Stomach (tissue), 9 donors: ENCODE results near the gene KANK2. TPM values are rescaled to one million over a fixed set of nuclear protein-coding genes. Genes with fewer than 3 reads are reported as not detected.

ENCODE experiments used
- DNase-seq, 2 donors: peaks; one replicate each; pipeline versions ENCODE4 v3.0.0 to v3.0.0-alpha.2; 2013 to 2019
- H3K27ac ChIP-seq, 5 donors: fragments of 200-600 bp in 4 of 5; sonication (generic) in 4 of 5; one replicate each; pipeline ENCODE4 v1.5.1; 2013 to 2019; ENCODE audit warnings: mild to moderate bottlenecking in 1 of 5, moderate library complexity in 1 of 5
- H3K27me3 ChIP-seq, 3 donors: fragments of 200-600 bp; sonication (generic); one replicate each; pipeline ENCODE4 v1.5.1; 2017 to 2019; ENCODE audit warnings: mixed run types in 1 of 3
- H3K36me3 ChIP-seq, 4 donors: fragments of 200-600 bp; sonication (generic); 1 replicate in 3 of 4; 2 replicates in 1 of 4; pipeline ENCODE4 v1.5.1; 2016 to 2019
- H3K4me1 ChIP-seq, 4 donors: fragments of 200-600 bp; sonication (generic); one replicate each; pipeline ENCODE4 v1.5.1; 2016 to 2019
- H3K4me3 ChIP-seq, 4 donors: fragments of 200-600 bp; sonication (generic) in 3 of 4; one replicate each; pipeline ENCODE4 v1.5.1; 2016 to 2019; ENCODE audit warnings: mild to moderate bottlenecking in 1 of 4
- H3K9me3 ChIP-seq, 4 donors: fragments of 200-600 bp; sonication (generic); one replicate each; pipeline ENCODE4 v1.5.1; 2016 to 2019
- CTCF ChIP-seq, 7 experiments: fragments of 450-650 bp in 4 of 7; fragments of 200-600 bp in 3 of 7; sonication (generic) in 3 of 7; IDR thresholded peaks; one replicate each; pipeline ENCODE4 v1.5.1; 2016 to 2019; ENCODE audit warnings: antibody characterized with exemption in 7 of 7, control low read depth in 2 of 7, mild to moderate bottlenecking in 1 of 7
- EP300 ChIP-seq: sonication (generic); formaldehyde crosslinking; IDR thresholded peaks from one replicate; pipeline ENCODE4 v1.6.1; 2017; ENCODE audit warnings: antibody characterized with exemption
- POLR2A ChIP-seq, 4 donors: fragments of 450-650 bp; IDR thresholded peaks; one replicate each; pipeline ENCODE4 v1.6.1; 2016; ENCODE audit warnings: antibody characterized with exemption in 4 of 4, control low read depth in 2 of 4, mild to moderate bottlenecking in 1 of 4, moderate library complexity in 1 of 4
- POLR2AphosphoS5 ChIP-seq, 3 donors: sonication (generic); formaldehyde crosslinking; IDR thresholded peaks; one replicate each; pipeline ENCODE4 v1.6.1; 2016; ENCODE audit warnings: antibody characterized with exemption in 3 of 3
- WGBS, 5 donors: extraction: QIAGEN DNeasy Blood & Tissue Kit in 3 of 5; methylation state at CpG; one replicate each; pipeline versions ENCODE4 v1.1.5 to v1.1.7; 2013 to 2018; 5-methylcytosine and 5-hydroxymethylcytosine counted together
- intact Hi-C: fragments of 100-400 bp; cut with DNase I; formaldehyde crosslinking; loops from one replicate; pipeline ENCODE4 v1.15.1; 2023; ENCODE audit warnings: low total_unique reads
- polyA plus RNA-seq, 3 donors: library from polyadenylated mRNA; stranded (reverse); fragments of 200-250 nt; gene quantifications; one replicate each; pipeline ENCODE4 v1.2.3, GENCODE V29; 2013
- total RNA-seq, 5 donors: library from RNA; depleted of rRNA; stranded (reverse); fragments of >200 nt; gene quantifications; one replicate each; pipeline versions ENCODE4 v1.1.0 to v1.2.3, GENCODE V29; 2014 to 2016
- donor health status: healthy with polysubstance abuse.
- donor health status: Bipolar disorder and iron deficiency.
- donor health status: healthy.

KANK2 gene
- total and polyA plus RNA-seq, 8 donors: 82.4 to 415 (median 174) TPM

DNA sequence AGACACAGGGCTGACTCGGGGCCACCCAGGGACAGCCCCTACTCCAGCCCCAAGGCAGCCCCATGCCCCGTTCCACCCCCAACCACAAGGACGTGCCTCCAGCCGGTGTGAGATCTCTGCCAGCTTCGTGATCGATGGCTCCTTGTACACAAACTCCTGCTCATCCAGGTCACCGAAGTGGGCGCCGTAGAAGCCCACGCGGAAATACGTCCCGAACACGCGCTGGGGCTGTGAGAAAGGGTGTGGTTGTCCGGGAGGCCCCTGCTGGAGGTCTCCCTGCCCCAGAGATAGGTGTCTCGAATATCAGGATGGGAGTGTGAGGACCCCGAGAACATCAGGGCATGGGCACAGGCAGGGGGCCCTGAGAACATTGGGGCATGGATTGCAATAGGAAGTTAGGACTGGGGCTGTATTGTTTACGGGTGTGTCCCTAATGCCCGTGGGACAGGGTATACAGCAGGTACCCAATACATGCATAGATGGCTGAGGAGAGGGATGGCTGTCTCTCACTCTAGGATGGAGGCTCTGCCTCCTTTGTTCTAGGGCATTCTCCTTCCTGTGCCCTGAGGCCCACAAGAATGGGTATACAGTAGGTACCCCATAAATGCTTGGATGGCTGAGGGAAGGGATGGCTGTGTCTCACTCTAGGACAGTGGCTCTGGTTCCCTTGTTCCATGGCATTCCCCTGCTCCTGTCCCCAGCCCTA, 5.3 kb upstream of the KANK2 start:
- H3K4me1 ChIP-seq: peaks cover 9 to 56% (median 35%) of the 10 kb centered on the region in 4 donors
- TF ChIP-seq POLR2AphosphoS5 (IDR thresholded peaks at IDR 0.05) (no peak), POLR2A (IDR thresholded peaks at IDR 0.05) (no peak), CTCF (IDR thresholded peaks at IDR 0.05) (no peak), EP300 (no peak)
- no peaks in the 10 kb centered on the region for H3K9me3 ChIP-seq
- H3K27ac ChIP-seq: peak overlapping the region; percentile 61 to 94 (median 82)
- 78 to 88% (median 82%) methylated on average over 13 to 20 of the region's 20 CpGs for WGBS, 5 donors
- intact Hi-C loops: loop anchor here (2.0 to 10.0 kb wide), 2 partner anchors 64 to 168 kb away; no protein-coding TSS in a partner anchor
- peaks cover 0 to 59% (median 53%) of the 10 kb centered on the region in 4 donors for H3K36me3 ChIP-seq
- no peak for DNase-seq
- H3K27me3 ChIP-seq: no peaks in the 10 kb centered on the region
- no peak overlapping the region for H3K4me3 ChIP-seq

GRCh38 chr19:11201791-11202190, 4.4 kb upstream of the KANK2 start:
- H3K36me3 ChIP-seq: peaks cover 0 to 50% (median 44%) of the 10 kb centered on the region in 4 donors
- WGBS, 5 donors: 89 to 95% (median 93%) methylated on average over 23 to 24 of the region's 24 CpGs

DNA sequence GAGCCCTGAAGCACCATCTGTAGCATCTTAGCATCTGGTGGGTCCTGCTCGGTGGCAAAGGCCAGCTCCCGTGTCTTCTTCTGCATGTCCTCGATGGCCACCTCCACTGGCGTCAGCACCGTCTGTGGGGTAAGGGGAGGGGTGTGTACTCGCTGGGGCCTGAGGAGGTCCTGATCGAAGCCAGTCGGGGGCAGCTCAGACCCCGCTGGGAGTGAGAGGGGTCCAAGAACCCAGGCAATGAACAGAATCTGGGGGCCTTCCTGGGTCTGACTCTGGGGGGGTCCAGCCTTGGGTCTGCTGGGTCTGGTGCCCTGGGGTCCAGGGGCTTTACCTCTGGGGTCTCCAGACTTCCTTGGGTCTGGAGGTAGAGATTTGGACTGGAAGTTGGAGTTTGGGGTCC, 3.6 kb upstream of the KANK2 start:
- 84 to 88% (median 87%) methylated on average over 9 of the region's 9 CpGs for whole genome bisulfite sequencing, 5 donors
- H3K4me3 ChIP-seq: no peak overlapping the region
- TF ChIP-seq CTCF (IDR thresholded peaks at IDR 0.05) (no peak), EP300 (no peak), POLR2A (IDR thresholded peaks at IDR 0.05) (no peak), POLR2AphosphoS5 (IDR thresholded peaks at IDR 0.05) (no peak)
- H3K9me3 ChIP-seq: no peaks in the 10 kb centered on the region
- no peak for DNase-seq
- H3K36me3 ChIP-seq: peaks cover 0 to 42% (median 35%) of the 10 kb centered on the region in 4 donors
- no peaks in the 10 kb centered on the region for H3K27me3 ChIP-seq
- H3K27ac ChIP-seq: peak overlapping the region in 4 of 5 donors; percentile 47 to 94 (median 84)
- intact Hi-C loops: loop anchor here (10.0 kb wide), 1 partner anchor 166 kb away; no protein-coding TSS in a partner anchor
- H3K4me1 ChIP-seq: peaks cover 17 to 64% (median 48%) of the 10 kb centered on the region in 4 donors

More at GRCh38 chr19:11201791-11202190, 4.4 kb upstream of the KANK2 start:
- H3K9me3 ChIP-seq: no peaks in the 10 kb centered on the region
- H3K4me3 ChIP-seq: no peak overlapping the region
- no peaks in the 10 kb centered on the region for H3K27me3 ChIP-seq
- intact Hi-C loops: loop anchor here (2.0 to 10.0 kb wide), 2 partner anchors 63 to 167 kb away; no protein-coding TSS in a partner anchor
- H3K27ac ChIP-seq: peak overlapping the region in 4 of 5 donors; percentile 47 to 94 (median 84)
- no peak for TF ChIP-seq POLR2AphosphoS5 (IDR thresholded peaks at IDR 0.05)
- no peak for TF ChIP-seq CTCF (IDR thresholded peaks at IDR 0.05)
- TF ChIP-seq POLR2A (IDR thresholded peaks at IDR 0.05): no peak
- no peak for TF ChIP-seq EP300
- H3K4me1 ChIP-seq: peaks cover 10 to 56% (median 39%) of the 10 kb centered on the region in 4 donors
- DNase-seq: no peak

DNA sequence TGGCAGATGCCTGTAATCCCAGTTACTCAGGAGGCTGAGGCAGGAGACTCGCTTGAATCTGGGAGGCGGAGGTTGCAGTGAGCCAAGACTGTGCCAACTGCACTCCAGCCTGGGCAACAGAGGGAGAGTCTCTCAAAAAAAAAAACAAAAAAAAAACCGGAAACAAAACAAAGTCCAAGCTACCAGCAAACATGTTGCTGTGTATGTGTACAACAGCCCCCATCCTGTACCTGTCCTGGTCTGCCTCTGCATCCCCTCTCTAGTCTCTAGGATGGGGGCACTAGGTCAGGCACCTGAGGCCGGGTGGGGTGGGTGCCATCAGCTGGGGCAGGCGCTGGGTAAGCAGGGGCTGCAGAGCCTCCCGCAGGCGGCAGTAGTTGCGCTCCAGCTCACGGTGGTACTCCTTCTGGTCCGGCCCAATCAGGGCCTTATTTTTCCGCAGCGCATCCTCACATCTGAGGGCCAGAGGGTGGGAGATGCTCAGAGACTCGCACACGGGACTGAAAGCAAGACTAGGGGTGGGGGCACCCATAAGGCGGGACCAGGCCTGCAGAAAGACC, 2.8 kb upstream of the KANK2 start:
- intact Hi-C loops: loop anchor here (10.0 kb wide), 1 partner anchor 165 kb away; no protein-coding TSS in a partner anchor
- no peak overlapping the region for H3K4me3 ChIP-seq
- peaks cover 0 to 44% (median 34%) of the 10 kb centered on the region in 4 donors for H3K36me3 ChIP-seq
- WGBS, 5 donors: 84 to 90% (median 89%) methylated on average over 14 to 15 of the region's 15 CpGs
- no peaks in the 10 kb centered on the region for H3K27me3 ChIP-seq
- TF ChIP-seq POLR2A (IDR thresholded peaks at IDR 0.05) (no peak), CTCF (IDR thresholded peaks at IDR 0.05) (no peak), POLR2AphosphoS5 (IDR thresholded peaks at IDR 0.05) (no peak), EP300 (no peak)
- DNase-seq: no peak
- H3K9me3 ChIP-seq: no peaks in the 10 kb centered on the region
- H3K27ac ChIP-seq: peak overlapping the region in 2 of 5 donors; percentile 10 to 94
- H3K4me1 ChIP-seq: peaks cover 24 to 68% (median 53%) of the 10 kb centered on the region in 4 donors
